HepG2 (cell line): ENCODE results near the gene CBLC. TPM values are rescaled to one million over a fixed set of nuclear protein-coding genes. Genes with fewer than 3 reads are reported as not detected.
A peak's percentile ranks its signal among the peaks of the same experiment; 100 is the strongest.

Experiments used
- ATAC-seq: fragments of 200-7000 bp; cut with Tn5 transposase; 3 replicates; pipeline ENCODE4 v1.9.1; 2020; ENCODE audit warnings: mild to moderate bottlenecking, moderate library complexity
- BruUV-seq: library from RNA; stranded (reverse); fragments of 400-500 nt; replicated peaks from 2 replicates; lab custom pipeline; 2021; lab: Mats Ljungman, UMichigan
- CTCF ChIA-PET: fragments of 300-600 bp; formaldehyde crosslinking; extraction: SDS; loops from one replicate; lab custom pipeline; 2021; ENCODE audit warnings: low total read pairs, inconsistent platforms, low intra/inter-chr PET ratio; lab: Yijun Ruan, JAX
- POLR2A ChIA-PET: fragments of 350-600 bp; sonication (Branson Sonifier 250); formaldehyde crosslinking; loops from one replicate; lab custom pipeline; 2020; ENCODE audit warnings: antibody characterized with exemption, inconsistent platforms; lab: Yijun Ruan, JAX
- DNase-seq: peaks from one replicate; pipeline ENCODE4 v3.0.0-alpha.2; 2015; ENCODE audit warnings: low spot score
- FAIRE-seq: peaks from 3 replicates; lab custom pipeline; 2011; peaks lifted over from hg19 to GRCh38; lab: Jason Lieb, UNC
- H2AFZ ChIP-seq: one replicate; pipeline ENCODE4 v1.6.1; 2011; ENCODE audit warnings: low read length, inconsistent platforms
- H3K27ac ChIP-seq: fragments of 300-600 bp; 3 replicates; pipeline ENCODE4 v1.8.0; 2011; ENCODE audit warnings: mixed run types, mild to moderate bottlenecking, mixed read lengths, low read length, inconsistent platforms; ENCODE audit not compliant: insufficient read depth; ENCODE audit errors: extremely low read length
- H3K27me3 ChIP-seq, 2 experiments: fragments of 200-600 bp in 1 of 2; 2 replicates in 1 of 2; 3 replicates in 1 of 2; pipeline versions ENCODE4 v1.6.0 to v1.8.0; 2011; ENCODE audit warnings: low read length in 2 of 2, mild to moderate bottlenecking in 2 of 2, moderate library complexity in 2 of 2, inconsistent platforms in 1 of 2; ENCODE audit not compliant: insufficient read depth in 2 of 2, control insufficient read depth in 1 of 2
- H3K36me3 ChIP-seq, 2 experiments: fragments of 200-600 bp in 1 of 2; replicated peaks in 1 of 2; 2 replicates in 1 of 2; 3 replicates in 1 of 2; pipeline versions ENCODE4 v1.5.1 to v1.8.0; 2011; ENCODE audit warnings: low read length in 2 of 2, inconsistent platforms in 1 of 2; ENCODE audit not compliant: insufficient read depth in 2 of 2, control insufficient read depth in 1 of 2
- H3K4me1 ChIP-seq: 2 replicates; pipeline ENCODE4 v1.5.1; 2012; ENCODE audit warnings: low read length, inconsistent platforms; ENCODE audit not compliant: insufficient read depth
- H3K4me2 ChIP-seq: 2 replicates; pipeline ENCODE4 v1.6.0; 2011; ENCODE audit warnings: low read depth, low read length, inconsistent platforms
- H3K4me3 ChIP-seq, 3 experiments: fragments of 200-600 bp in 1 of 3; sonication (generic), shearing (Covaris generic) in 1 of 3; replicated peaks in 1 of 3; 2 replicates each; pipeline ENCODE4 v1.5.1; 2011 to 2016; ENCODE audit warnings: low read length in 3 of 3, inconsistent platforms in 2 of 3, low read depth in 2 of 3, mild to moderate bottlenecking in 2 of 3, control low read depth in 1 of 3, mixed read lengths in 1 of 3; ENCODE audit not compliant: insufficient read depth in 1 of 3
- H3K79me2 ChIP-seq: one replicate; pipeline ENCODE4 v1.6.1; 2011; ENCODE audit warnings: low read length, inconsistent platforms; ENCODE audit not compliant: insufficient read depth
- H3K9ac ChIP-seq: 2 replicates; pipeline ENCODE4 v1.6.0; 2011; ENCODE audit warnings: mild to moderate bottlenecking, low read depth, low read length, inconsistent platforms; ENCODE audit not compliant: insufficient read depth
- H3K9me3 ChIP-seq: 2 replicates; pipeline ENCODE4 v1.5.1; 2012; ENCODE audit warnings: mild to moderate bottlenecking, low read length
- H4K20me1 ChIP-seq: 2 replicates; pipeline ENCODE4 v1.6.0; 2011; ENCODE audit warnings: inconsistent platforms, mild to moderate bottlenecking, low read length, moderate library complexity; ENCODE audit not compliant: insufficient read depth
- REXO4 ChIP-seq: sonication (generic); formaldehyde crosslinking; IDR thresholded peaks from 2 replicates; pipeline ENCODE4 v1.8.0; 2022; ENCODE audit warnings: missing genetic modification reagents, mild to moderate bottlenecking, borderline replicate concordance
- SRF ChIP-seq: IDR thresholded peaks from 2 replicates; pipeline ENCODE4 v1.6.1; 2011; ENCODE audit warnings: mild to moderate bottlenecking, low read depth, low read length, moderate library complexity
- TEAD2 ChIP-seq: sonication (generic); formaldehyde crosslinking; IDR thresholded peaks from 2 replicates; pipeline ENCODE4 v1.9.0; 2021; ENCODE audit warnings: missing genetic modification reagents
- ZBTB7B ChIP-seq: sonication (generic); formaldehyde crosslinking; IDR thresholded peaks from 2 replicates; pipeline ENCODE4 v1.4.0; 2020; ENCODE audit warnings: missing genetic modification reagents
- ZFY ChIP-seq: sonication (generic); formaldehyde crosslinking; IDR thresholded peaks from 2 replicates; pipeline ENCODE4 v1.4.0; 2020; ENCODE audit warnings: missing genetic modification reagents
- ZNF383 ChIP-seq: sonication (generic); formaldehyde crosslinking; IDR thresholded peaks from 2 replicates; pipeline ENCODE4 v1.4.0; 2020; ENCODE audit warnings: missing genetic modification reagents, mild to moderate bottlenecking, borderline replicate concordance
- ZNF678 ChIP-seq: sonication (generic); formaldehyde crosslinking; IDR thresholded peaks from 2 replicates; pipeline ENCODE4 v1.4.0; 2020; ENCODE audit warnings: mild to moderate bottlenecking, missing genetic modification reagents
- WGBS: methylation state at CpG from one replicate; pipeline ENCODE4 v1.1.6; 2017; ENCODE audit warnings: low lambda C conversion rate; 5-methylcytosine and 5-hydroxymethylcytosine counted together
- in situ Hi-C: cut with HindIII; loops from 2 replicates; pipeline ENCODE4 v1.10.0; 2017; ENCODE audit warnings: low pct_unique_long_range_greater_than_20kb; ENCODE audit not compliant: extremely low pct_ligation_motif_present
- intact Hi-C: fragments of 100-400 bp; cut with micrococcal nuclease; formaldehyde crosslinking; loops from one replicate; pipeline ENCODE4 v1.10.0; 2022; ENCODE audit not compliant: unreplicated experiment
- polyA plus RNA-seq, 8 experiments: library from polyadenylated mRNA; depleted of rRNA in 3 of 8; stranded (reverse) in 7 of 8; unstranded in 1 of 8; fragments of >200 nt; fragmentation: Illumina TruSeq in 4 of 8; extraction: Trizol in 4 of 8; gene quantifications; 2 replicates each; pipeline versions ENCODE4 v1.2.1 to v1.2.3, GENCODE V29; 2011 to 2016; ENCODE audit warnings: low read depth in 4 of 8, missing spikeins in 1 of 8, mixed read lengths in 1 of 8; ENCODE audit not compliant: insufficient read depth in 1 of 8
- total RNA-seq, 5 experiments: library from RNA; depleted of rRNA; stranded (reverse); fragments of >200 nt; fragmentation: Illumina TruSeq; extraction: Trizol; gene quantifications; 2 replicates each; pipeline ENCODE4 v1.2.3, GENCODE V29; 2016; ENCODE audit warnings: low read depth in 1 of 5
- TF ChIP-seq, protein P1 (sequence below): sonication (generic); formaldehyde crosslinking; IDR thresholded peaks from 2 replicates; pipeline ENCODE4 v1.5.0; 2020; ENCODE audit warnings: missing genetic modification reagents
- TF ChIP-seq, protein P2 (sequence below): sonication (generic); formaldehyde crosslinking; IDR thresholded peaks from 2 replicates; pipeline ENCODE4 v1.4.0; 2020; ENCODE audit warnings: mild to moderate bottlenecking, low read depth, missing genetic modification reagents
- TF ChIP-seq, protein P3 (sequence below): sonication (generic); formaldehyde crosslinking; IDR thresholded peaks from 2 replicates; pipeline ENCODE4 v1.4.0; 2020; ENCODE audit warnings: missing genetic modification reagents, borderline replicate concordance
- TF ChIP-seq, protein P4 (sequence below): sonication (generic); formaldehyde crosslinking; IDR thresholded peaks from 2 replicates; pipeline ENCODE4 v1.8.1; 2022; ENCODE audit warnings: mild to moderate bottlenecking, missing genetic modification reagents

CBLC gene
- total and polyA plus RNA-seq, 2 of the 13 experiments (the other 11 are each of a cell fraction or from before 2014, with no cell fraction given) = 1.8 to 2.6 TPM

DNA sequence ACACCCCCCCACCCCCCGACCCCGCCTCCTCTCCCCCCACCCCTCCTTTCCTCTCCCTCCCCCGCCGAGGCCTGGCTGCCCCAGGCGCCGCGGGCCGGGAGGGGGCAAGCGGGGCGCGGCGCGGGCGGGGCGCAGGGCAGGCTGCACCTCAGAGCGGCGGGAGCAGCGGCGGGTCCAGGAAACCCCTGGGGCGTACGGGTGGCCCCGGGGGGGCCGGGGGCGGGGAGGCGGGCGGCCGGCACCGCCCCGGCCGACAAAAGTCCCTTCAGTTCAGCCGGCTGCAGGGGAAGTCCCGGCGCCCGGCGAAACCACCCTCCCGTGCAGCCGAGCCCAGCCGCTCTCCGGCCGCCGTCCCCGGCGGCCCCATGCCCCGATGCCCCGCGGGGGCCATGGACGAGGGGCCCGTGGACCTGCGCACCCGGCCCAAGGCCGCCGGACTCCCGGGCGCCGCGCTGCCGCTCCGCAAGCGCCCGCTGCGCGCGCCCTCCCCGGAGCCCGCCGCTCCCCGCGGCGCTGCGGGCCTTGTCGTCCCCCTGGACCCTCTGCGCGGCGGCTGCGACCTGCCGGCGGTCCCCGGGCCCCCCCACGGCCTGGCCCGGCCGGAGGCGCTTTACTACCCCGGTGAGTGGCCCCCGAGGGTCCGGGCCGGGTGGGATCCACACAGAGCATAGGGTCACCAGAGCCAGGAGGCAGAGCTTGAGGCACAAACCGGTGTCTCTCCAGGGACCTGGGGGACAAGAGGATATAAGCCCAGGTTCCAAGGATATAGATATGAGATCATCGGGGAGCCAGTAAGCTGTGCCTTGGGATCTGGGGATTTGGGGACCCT, 29.1 kb upstream of the CBLC start, which contains the start of gene BCL3 (continued):
- peak; percentile 28 for TF ChIP-seq ZFY (CRISPR knock-in tag)
- TF ChIP-seq ZBTB7B (CRISPR knock-in tag) = 0 out of 2 replicates have a peak, but pooled peaks have one; percentile 31
- TF ChIP-seq, protein P1, sequence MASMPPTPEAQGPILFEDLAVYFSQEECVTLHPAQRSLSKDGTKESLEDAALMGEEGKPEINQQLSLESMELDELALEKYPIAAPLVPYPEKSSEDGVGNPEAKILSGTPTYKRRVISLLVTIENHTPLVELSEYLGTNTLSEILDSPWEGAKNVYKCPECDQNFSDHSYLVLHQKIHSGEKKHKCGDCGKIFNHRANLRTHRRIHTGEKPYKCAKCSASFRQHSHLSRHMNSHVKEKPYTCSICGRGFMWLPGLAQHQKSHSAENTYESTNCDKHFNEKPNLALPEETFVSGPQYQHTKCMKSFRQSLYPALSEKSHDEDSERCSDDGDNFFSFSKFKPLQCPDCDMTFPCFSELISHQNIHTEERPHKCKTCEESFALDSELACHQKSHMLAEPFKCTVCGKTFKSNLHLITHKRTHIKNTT (CRISPR knock-in tag) = no peak
- TF ChIP-seq ZNF383 (CRISPR knock-in tag) = no peak
- TF ChIP-seq TEAD2 (CRISPR knock-in tag) = no peak
- TF ChIP-seq REXO4 = no peak
- TF ChIP-seq, protein P2, sequence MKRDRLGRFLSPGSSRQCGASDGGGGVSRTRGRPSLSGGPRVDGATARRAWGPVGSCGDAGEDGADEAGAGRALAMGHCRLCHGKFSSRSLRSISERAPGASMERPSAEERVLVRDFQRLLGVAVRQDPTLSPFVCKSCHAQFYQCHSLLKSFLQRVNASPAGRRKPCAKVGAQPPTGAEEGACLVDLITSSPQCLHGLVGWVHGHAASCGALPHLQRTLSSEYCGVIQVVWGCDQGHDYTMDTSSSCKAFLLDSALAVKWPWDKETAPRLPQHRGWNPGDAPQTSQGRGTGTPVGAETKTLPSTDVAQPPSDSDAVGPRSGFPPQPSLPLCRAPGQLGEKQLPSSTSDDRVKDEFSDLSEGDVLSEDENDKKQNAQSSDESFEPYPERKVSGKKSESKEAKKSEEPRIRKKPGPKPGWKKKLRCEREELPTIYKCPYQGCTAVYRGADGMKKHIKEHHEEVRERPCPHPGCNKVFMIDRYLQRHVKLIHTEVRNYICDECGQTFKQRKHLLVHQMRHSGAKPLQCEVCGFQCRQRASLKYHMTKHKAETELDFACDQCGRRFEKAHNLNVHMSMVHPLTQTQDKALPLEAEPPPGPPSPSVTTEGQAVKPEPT (CRISPR knock-in tag) = no peak

DNA sequence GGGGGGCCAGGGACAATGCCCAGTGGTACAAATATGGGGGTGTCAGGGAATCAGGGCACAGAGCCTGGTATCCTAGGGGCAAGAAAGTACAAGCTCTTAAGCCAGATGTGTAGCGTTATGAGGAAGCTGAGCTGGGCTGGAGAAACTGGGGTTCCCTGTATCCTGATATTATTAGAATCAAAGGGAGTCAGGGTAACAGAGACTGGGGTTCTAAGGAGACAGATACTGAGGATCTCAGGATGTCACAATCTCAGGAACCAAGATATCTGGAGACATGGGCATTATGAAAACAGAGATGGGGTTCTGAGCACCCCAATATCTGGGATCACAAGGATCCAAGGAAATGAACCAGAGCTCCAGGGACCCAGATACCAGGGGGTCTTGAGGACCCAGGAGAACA, 28.4 kb upstream of the CBLC start:
- FAIRE-seq (no peak), ATAC-seq (no peak), DNase-seq (no peak)
- POLR2A ChIA-PET = interaction anchor here (0.6 to 1.7 kb wide), 7 partner anchors 12 to 31 kb away, joined by 3 to 9 read pairs (median 5); no protein-coding TSS in a partner anchor
- Histone ChIP-seq H4K20me1 (no peaks in the 10 kb centered on the region), H3K4me2 (peak overlapping the region; percentile 84), H3K36me3 (peaks cover 1 to 6% of the 10 kb centered on the region in 2 experiments; a peak in 3 of 5 replicates), H3K27me3 (no peaks in the 10 kb centered on the region; a peak in 1 of 5 replicates), H2AFZ (no peak overlapping the region), H3K9ac (peak overlapping the region; percentile 86), H3K9me3 (no peaks in the 10 kb centered on the region), H3K27ac (peak overlapping the region; percentile 95), H3K4me3 (peak overlapping the region; percentile 71 to 97 (median 79)), H3K4me1 (peaks cover 81% of the 10 kb centered on the region), H3K79me2 (peaks cover 16% of the 10 kb centered on the region)
- in situ Hi-C loops = no loop called here
- intact Hi-C loops = no loop called here
- WGBS = 41% methylated on average over 1 of the region's 1 CpG
- BruUV-seq = TSS peak; percentile 66
- CTCF ChIA-PET = no interaction called here
- TF ChIP-seq ZNF678 (CRISPR knock-in tag) (no peak), SRF (no peak)
- TF ChIP-seq, protein P3, sequence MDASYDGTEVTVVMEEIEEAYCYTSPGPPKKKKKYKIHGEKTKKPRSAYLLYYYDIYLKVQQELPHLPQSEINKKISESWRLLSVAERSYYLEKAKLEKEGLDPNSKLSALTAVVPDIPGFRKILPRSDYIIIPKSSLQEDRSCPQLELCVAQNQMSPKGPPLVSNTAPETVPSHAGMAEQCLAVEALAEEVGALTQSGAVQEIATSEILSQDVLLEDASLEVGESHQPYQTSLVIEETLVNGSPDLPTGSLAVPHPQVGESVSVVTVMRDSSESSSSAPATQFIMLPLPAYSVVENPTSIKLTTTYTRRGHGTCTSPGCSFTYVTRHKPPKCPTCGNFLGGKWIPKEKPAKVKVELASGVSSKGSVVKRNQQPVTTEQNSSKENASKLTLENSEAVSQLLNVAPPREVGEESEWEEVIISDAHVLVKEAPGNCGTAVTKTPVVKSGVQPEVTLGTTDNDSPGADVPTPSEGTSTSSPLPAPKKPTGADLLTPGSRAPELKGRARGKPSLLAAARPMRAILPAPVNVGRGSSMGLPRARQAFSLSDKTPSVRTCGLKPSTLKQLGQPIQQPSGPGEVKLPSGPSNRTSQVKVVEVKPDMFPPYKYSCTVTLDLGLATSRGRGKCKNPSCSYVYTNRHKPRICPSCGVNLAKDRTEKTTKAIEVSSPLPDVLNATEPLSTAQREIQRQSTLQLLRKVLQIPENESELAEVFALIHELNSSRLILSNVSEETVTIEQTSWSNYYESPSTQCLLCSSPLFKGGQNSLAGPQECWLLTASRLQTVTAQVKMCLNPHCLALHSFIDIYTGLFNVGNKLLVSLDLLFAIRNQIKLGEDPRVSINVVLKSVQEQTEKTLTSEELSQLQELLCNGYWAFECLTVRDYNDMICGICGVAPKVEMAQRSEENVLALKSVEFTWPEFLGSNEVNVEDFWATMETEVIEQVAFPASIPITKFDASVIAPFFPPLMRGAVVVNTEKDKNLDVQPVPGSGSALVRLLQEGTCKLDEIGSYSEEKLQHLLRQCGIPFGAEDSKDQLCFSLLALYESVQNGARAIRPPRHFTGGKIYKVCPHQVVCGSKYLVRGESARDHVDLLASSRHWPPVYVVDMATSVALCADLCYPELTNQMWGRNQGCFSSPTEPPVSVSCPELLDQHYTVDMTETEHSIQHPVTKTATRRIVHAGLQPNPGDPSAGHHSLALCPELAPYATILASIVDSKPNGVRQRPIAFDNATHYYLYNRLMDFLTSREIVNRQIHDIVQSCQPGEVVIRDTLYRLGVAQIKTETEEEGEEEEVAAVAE = no peak
- TF ChIP-seq, protein P4, sequence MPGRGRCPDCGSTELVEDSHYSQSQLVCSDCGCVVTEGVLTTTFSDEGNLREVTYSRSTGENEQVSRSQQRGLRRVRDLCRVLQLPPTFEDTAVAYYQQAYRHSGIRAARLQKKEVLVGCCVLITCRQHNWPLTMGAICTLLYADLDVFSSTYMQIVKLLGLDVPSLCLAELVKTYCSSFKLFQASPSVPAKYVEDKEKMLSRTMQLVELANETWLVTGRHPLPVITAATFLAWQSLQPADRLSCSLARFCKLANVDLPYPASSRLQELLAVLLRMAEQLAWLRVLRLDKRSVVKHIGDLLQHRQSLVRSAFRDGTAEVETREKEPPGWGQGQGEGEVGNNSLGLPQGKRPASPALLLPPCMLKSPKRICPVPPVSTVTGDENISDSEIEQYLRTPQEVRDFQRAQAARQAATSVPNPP (CRISPR knock-in tag) = no peak
